NCI-H748 treated with DMSO at 0.1 percent for 48 hours (cell line): ENCODE measurements around the gene CALCOCO1.
"Not testable (repeated sequence)": the region's sequence is repeated elsewhere in the genome, so short reads cannot be mapped to it uniquely, and the experiment has no call there.

Experiments
- DNase-seq: peaks from one replicate; lab custom pipeline; 2025; lab: John Stamatoyannopoulos, UW

The CALCOCO1 gene

GRCh38 chr12:53727310-53728041 lies at the start of gene CALCOCO1:
CALCOCO1 (minus strand) TSS chr12:53727452; CDS start chr12:53725242, 2,210 bp downstream.
- peak; percentile 97 for DNase-seq

- no peak for DNase-seq
Observed at GRCh38 chr12:53776872-53777271, 49.6 kb upstream of the CALCOCO1 start.

- no peak for DNase-seq
Observed at GRCh38 chr12:53775478-53776145, 48.4 kb upstream of the CALCOCO1 start.

- no peak for DNase-seq
Observed at GRCh38 chr12:53770281-53770680, 43.0 kb upstream of the CALCOCO1 start.

- DNase-seq: no peak
Observed at GRCh38 chr12:53768976-53769375, 41.7 kb upstream of the CALCOCO1 start.

GRCh38 chr12:53766881-53767280 lies 39.6 kb upstream of the CALCOCO1 start:
- DNase-seq: no peak

GRCh38 chr12:53765891-53766290 lies 38.6 kb upstream of the CALCOCO1 start:
- DNase-seq: no peak

GRCh38 chr12:53764615-53765014 lies 37.4 kb upstream of the CALCOCO1 start:
- no peak for DNase-seq

- not testable (repeated sequence) for DNase-seq
Observed at GRCh38 chr12:53762793-53763192, 35.5 kb upstream of the CALCOCO1 start.

- no peak for DNase-seq
Observed at GRCh38 chr12:53761306-53761705, 34.1 kb upstream of the CALCOCO1 start.

GRCh38 chr12:53759261-53759660 lies 32.0 kb upstream of the CALCOCO1 start:
- no peak for DNase-seq

GRCh38 chr12:53758730-53759103 lies 31.5 kb upstream of the CALCOCO1 start:
- no peak for DNase-seq

- DNase-seq: no peak
Observed at GRCh38 chr12:53758081-53758729, 31.0 kb upstream of the CALCOCO1 start.

GRCh38 chr12:53757101-53757770 lies 30.0 kb upstream of the CALCOCO1 start:
- DNase-seq: peak; percentile 74

GRCh38 chr12:53756300-53757100 lies 29.2 kb upstream of the CALCOCO1 start:
- no peak for DNase-seq

- no peak for DNase-seq
Observed at GRCh38 chr12:53755893-53756292, 28.6 kb upstream of the CALCOCO1 start.

- DNase-seq: no peak
Observed at GRCh38 chr12:53755451-53755891, 28.2 kb upstream of the CALCOCO1 start.

- no peak for DNase-seq
Observed at GRCh38 chr12:53754633-53755264, 27.5 kb upstream of the CALCOCO1 start.

- no peak for DNase-seq
Observed at GRCh38 chr12:53754188-53754585, 26.9 kb upstream of the CALCOCO1 start.

- no peak for DNase-seq
Observed at GRCh38 chr12:53752621-53753020, 25.4 kb upstream of the CALCOCO1 start.

GRCh38 chr12:53752192-53752601 lies 24.9 kb upstream of the CALCOCO1 start:
- no peak for DNase-seq
